ENCODE results near the gene AJAP1. TPM values are rescaled to one million over a fixed set of nuclear protein-coding genes. Genes with fewer than 3 reads are reported as not detected.

The AJAP1 gene
- total and polyA plus RNA-seq, 2 of the 8 experiments (the other 6 are each of a cell fraction or from before 2014, with no cell fraction given): 1.9 to 6.2 TPM

- 95% methylated on average over 9 of the region's 9 CpGs; no CpG with 5 or more reads in 1 of the 2 experiments for WGBS, 2 experiments (ENCODE audit: extremely low coverage in 1 of 2, insufficient coverage in 1 of 2, insufficient read length in 1 of 2, insufficient replicate concordance in 2 of 2, low coverage in 1 of 2, low lambda C conversion rate in 2 of 2, missing lambda C conversion rate in 1 of 2)
- Histone ChIP-seq H3K18ac (ENCODE audit: extremely low read depth, low read length) (no peak overlapping the region), H3K4me3 (ENCODE audit: extremely low read depth in 1 of 4, insufficient read depth in 2 of 4, low read depth in 3 of 4, low read length in 4 of 4) (no peak overlapping the region), H3K27me3 (replicated peaks in 1 of 4; ENCODE audit: control insufficient read depth in 3 of 4, extremely low read depth in 1 of 4, insufficient read depth in 3 of 4, low read length in 3 of 4) (no peaks in the 10 kb centered on the region), H2BK5ac (ENCODE audit: low read depth, low read length) (no peak overlapping the region), H3K4ac (replicated peaks; ENCODE audit: insufficient read length, low read depth, low read length) (no peak overlapping the region), H4K91ac (replicated peaks; ENCODE audit: insufficient read length, low read length) (no peak overlapping the region), H2BK12ac (ENCODE audit: low read depth, low read length) (no peak overlapping the region), H2BK15ac (ENCODE audit: low read length) (no peak overlapping the region), H3K27ac (ENCODE audit: low read depth, low read length) (no peak overlapping the region), H2BK120ac (replicated peaks; ENCODE audit: low read depth, low read length) (no peak overlapping the region), H2AK5ac (ENCODE audit: low read depth, low read length) (no peak overlapping the region), H3K23me2 (ENCODE audit: low read depth, low read length) (no peaks in the 10 kb centered on the region), H3K14ac (ENCODE audit: insufficient read length) (no peak overlapping the region), H3K4me2 (ENCODE audit: insufficient read depth in 1 of 2, low read depth in 2 of 2, low read length in 2 of 2) (no peak overlapping the region), H2BK20ac (ENCODE audit: low read length) (no peak overlapping the region), H3K23ac (ENCODE audit: insufficient read length) (no peak overlapping the region), H3K56ac (replicated peaks; ENCODE audit: insufficient read length, low read depth, low read length) (no peak overlapping the region), H3K36me3 (ENCODE audit: control insufficient read depth in 2 of 4, insufficient read depth in 4 of 4, low read length in 3 of 4) (no peaks in the 10 kb centered on the region; a peak in 1 of 8 replicates), H4K8ac (ENCODE audit: extremely low read depth, insufficient read depth, low read length) (no peak overlapping the region; the same call in 1 of the 2 replicates), H3K9me3 (ENCODE audit: insufficient read depth in 2 of 2, low read depth in 1 of 2, low read length in 1 of 2) (peaks cover 3 to 8% of the 10 kb centered on the region in 2 experiments; a peak in 2 of 4 replicates), H2AFZ (ENCODE audit: low read length) (no peak overlapping the region), H3K79me1 (ENCODE audit: low read depth, low read length) (no peaks in the 10 kb centered on the region; the same call in 1 of the 2 replicates), H3K79me2 (ENCODE audit: control insufficient read depth in 1 of 2, insufficient read depth in 2 of 2, low read length in 2 of 2) (no peaks in the 10 kb centered on the region), H3K9ac (replicated peaks in 1 of 4; ENCODE audit: extremely low read depth in 1 of 4, low read depth in 3 of 4, low read length in 3 of 4) (no peak overlapping the region), H4K5ac (ENCODE audit: insufficient read length, low read depth, low read length) (no peak overlapping the region), H3K4me1 (replicated peaks in 1 of 4; ENCODE audit: control insufficient read depth in 3 of 4, insufficient read depth in 4 of 4, low read length in 3 of 4) (no peaks in the 10 kb centered on the region), H4K20me1 (replicated peaks in 1 of 2; ENCODE audit: control insufficient read depth in 1 of 2, insufficient read depth in 2 of 2, low read length in 2 of 2) (peaks cover 0 to 2% of the 10 kb centered on the region in 2 experiments)
- ChIA-PET CTCF (ENCODE audit: partially characterized antibody) (interaction anchor here (0.9 to 3.8 kb wide), 3 partner anchors 15 to 104 kb away, joined by 3 to 30 read pairs (median 7); no protein-coding TSS in a partner anchor), POLR2A (ENCODE audit: partially characterized antibody) (no interaction called here)
- FAIRE-seq (no peak), DNase-seq (ENCODE audit: low read depth in 1 of 2, low spot score in 2 of 2) (no peak)
- TF ChIP-seq RFX5 (IDR thresholded peaks at IDR 0.05; ENCODE audit: borderline replicate concordance, low read depth, low read length) (no peak), TCF12 (IDR thresholded peaks at IDR 0.05; ENCODE audit: low read depth, low read length) (no peak), KDM5A (IDR thresholded peaks at IDR 0.05; ENCODE audit: low read length) (no peak)
These were observed 19.1 kb downstream of the AJAP1 start for GRCh38 chr1:4673494-4673893.

All from H1 (cell line).